ENCODE data around the gene COPS2.

DNA sequence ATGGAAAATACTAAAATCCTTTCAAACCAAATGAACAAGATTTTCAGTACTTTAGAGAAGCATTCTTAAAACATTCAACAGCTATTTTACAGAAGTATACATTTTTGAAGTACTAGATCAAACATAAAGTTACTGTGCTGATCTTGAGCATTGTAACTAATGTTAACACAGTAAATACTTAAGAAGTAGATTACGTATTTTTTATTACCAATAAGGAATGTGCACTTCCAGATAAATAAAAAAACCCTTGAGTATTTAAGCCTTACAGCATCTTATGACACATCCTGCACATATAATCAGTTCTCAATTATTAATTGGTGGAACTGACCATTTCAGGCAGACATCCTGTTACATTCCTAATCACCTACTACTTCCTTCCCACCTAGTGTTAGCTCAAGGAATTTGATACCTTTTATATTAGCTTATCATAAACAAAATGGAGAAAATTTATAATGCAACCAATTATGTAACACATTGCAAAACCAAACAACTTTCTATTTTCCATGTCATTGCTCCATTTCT, 32.8 kb downstream of the COPS2 start:
- TF ChIP-seq, protein P1, sequence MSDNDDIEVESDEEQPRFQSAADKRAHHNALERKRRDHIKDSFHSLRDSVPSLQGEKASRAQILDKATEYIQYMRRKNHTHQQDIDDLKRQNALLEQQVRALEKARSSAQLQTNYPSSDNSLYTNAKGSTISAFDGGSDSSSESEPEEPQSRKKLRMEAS (IDR thresholded peaks at IDR 0.05; ENCODE audit: low read depth, low read length) = no peak
- TF ChIP-seq, protein P2, sequence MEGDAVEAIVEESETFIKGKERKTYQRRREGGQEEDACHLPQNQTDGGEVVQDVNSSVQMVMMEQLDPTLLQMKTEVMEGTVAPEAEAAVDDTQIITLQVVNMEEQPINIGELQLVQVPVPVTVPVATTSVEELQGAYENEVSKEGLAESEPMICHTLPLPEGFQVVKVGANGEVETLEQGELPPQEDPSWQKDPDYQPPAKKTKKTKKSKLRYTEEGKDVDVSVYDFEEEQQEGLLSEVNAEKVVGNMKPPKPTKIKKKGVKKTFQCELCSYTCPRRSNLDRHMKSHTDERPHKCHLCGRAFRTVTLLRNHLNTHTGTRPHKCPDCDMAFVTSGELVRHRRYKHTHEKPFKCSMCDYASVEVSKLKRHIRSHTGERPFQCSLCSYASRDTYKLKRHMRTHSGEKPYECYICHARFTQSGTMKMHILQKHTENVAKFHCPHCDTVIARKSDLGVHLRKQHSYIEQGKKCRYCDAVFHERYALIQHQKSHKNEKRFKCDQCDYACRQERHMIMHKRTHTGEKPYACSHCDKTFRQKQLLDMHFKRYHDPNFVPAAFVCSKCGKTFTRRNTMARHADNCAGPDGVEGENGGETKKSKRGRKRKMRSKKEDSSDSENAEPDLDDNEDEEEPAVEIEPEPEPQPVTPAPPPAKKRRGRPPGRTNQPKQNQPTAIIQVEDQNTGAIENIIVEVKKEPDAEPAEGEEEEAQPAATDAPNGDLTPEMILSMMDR (IDR thresholded peaks at IDR 0.05 in 2 of 3, conservative IDR thresholded peaks at IDR 0.05 in 1 of 3; ENCODE audit: control insufficient read depth in 2 of 3, extremely low read depth in 1 of 3, insufficient read depth in 1 of 3, low read depth in 3 of 3, low read length in 3 of 3) = no peak
- TF ChIP-seq HCFC1 (IDR thresholded peaks at IDR 0.05; ENCODE audit: low read length) (no peak), BACH1 (IDR thresholded peaks at IDR 0.05; ENCODE audit: borderline replicate concordance) (no peak), CREB1 (IDR thresholded peaks at IDR 0.05; ENCODE audit: low read depth) (no peak), RFX5 (IDR thresholded peaks at IDR 0.05; ENCODE audit: low read depth, low read length) (no peak), ZNF274 (IDR thresholded peaks at IDR 0.05; ENCODE audit: insufficient read depth, insufficient read length) (no peak), RAD21 (IDR thresholded peaks at IDR 0.05; ENCODE audit: insufficient read depth, low read depth, low read length) (no peak), SP1 (IDR thresholded peaks at IDR 0.05; ENCODE audit: low read depth, low read length) (no peak), MXI1 (IDR thresholded peaks at IDR 0.05; ENCODE audit: low read depth, low read length) (no peak), NFYB (IDR thresholded peaks at IDR 0.05; ENCODE audit: insufficient read depth, low read depth, low read length) (no peak)
- TF ChIP-seq, protein P3, sequence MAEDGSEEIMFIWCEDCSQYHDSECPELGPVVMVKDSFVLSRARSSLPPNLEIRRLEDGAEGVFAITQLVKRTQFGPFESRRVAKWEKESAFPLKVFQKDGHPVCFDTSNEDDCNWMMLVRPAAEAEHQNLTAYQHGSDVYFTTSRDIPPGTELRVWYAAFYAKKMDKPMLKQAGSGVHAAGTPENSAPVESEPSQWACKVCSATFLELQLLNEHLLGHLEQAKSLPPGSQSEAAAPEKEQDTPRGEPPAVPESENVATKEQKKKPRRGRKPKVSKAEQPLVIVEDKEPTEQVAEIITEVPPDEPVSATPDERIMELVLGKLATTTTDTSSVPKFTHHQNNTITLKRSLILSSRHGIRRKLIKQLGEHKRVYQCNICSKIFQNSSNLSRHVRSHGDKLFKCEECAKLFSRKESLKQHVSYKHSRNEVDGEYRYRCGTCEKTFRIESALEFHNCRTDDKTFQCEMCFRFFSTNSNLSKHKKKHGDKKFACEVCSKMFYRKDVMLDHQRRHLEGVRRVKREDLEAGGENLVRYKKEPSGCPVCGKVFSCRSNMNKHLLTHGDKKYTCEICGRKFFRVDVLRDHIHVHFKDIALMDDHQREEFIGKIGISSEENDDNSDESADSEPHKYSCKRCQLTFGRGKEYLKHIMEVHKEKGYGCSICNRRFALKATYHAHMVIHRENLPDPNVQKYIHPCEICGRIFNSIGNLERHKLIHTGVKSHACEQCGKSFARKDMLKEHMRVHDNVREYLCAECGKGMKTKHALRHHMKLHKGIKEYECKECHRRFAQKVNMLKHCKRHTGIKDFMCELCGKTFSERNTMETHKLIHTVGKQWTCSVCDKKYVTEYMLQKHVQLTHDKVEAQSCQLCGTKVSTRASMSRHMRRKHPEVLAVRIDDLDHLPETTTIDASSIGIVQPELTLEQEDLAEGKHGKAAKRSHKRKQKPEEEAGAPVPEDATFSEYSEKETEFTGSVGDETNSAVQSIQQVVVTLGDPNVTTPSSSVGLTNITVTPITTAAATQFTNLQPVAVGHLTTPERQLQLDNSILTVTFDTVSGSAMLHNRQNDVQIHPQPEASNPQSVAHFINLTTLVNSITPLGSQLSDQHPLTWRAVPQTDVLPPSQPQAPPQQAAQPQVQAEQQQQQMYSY (CRISPR knock-in tag; IDR thresholded peaks at IDR 0.05) = no peak
